Endodermal cell (in vitro differentiated cells): ENCODE data around the gene PDCD1. TPM values are rescaled to one million over a fixed set of nuclear protein-coding genes. Genes with fewer than 3 reads are reported as not detected.

Source experiments
- DNase-seq: peaks from one replicate; pipeline ENCODE4 v3.0.0-alpha.2; 2017
- H3K27ac ChIP-seq: 2 replicates; pipeline ENCODE4 v1.5.1; 2013; ENCODE audit warnings: mild to moderate bottlenecking, low read depth, low read length, moderate library complexity
- H3K27me3 ChIP-seq: 2 replicates; pipeline ENCODE4 v1.6.1; 2013; ENCODE audit warnings: mild to moderate bottlenecking, low read length, moderate library complexity; ENCODE audit not compliant: insufficient read depth, control insufficient read depth, poor library complexity, severe bottlenecking
- H3K36me3 ChIP-seq: 2 replicates; pipeline ENCODE4 v1.7.0; 2013; ENCODE audit warnings: mild to moderate bottlenecking, low read length, moderate library complexity; ENCODE audit not compliant: control insufficient read depth, insufficient read depth
- H3K4me1 ChIP-seq: one replicate; pipeline ENCODE4 v1.7.0; 2013; ENCODE audit warnings: low read length; ENCODE audit not compliant: control insufficient read depth, insufficient read depth
- H3K4me3 ChIP-seq: 2 replicates; pipeline ENCODE4 v1.5.1; 2013; ENCODE audit warnings: mild to moderate bottlenecking, low read length, moderate library complexity
- H3K9ac ChIP-seq: 2 replicates; pipeline ENCODE4 v1.6.1; 2013; ENCODE audit warnings: mild to moderate bottlenecking, low read length, moderate library complexity; ENCODE audit not compliant: poor library complexity, severe bottlenecking; ENCODE audit errors: extremely low read depth
- H3K9me3 ChIP-seq: 2 replicates; pipeline ENCODE4 v1.6.1; 2013; ENCODE audit warnings: mild to moderate bottlenecking, low read length, moderate library complexity; ENCODE audit not compliant: control insufficient read depth
- H3K27ac Mint-ChIP-seq: 2 replicates; pipeline ENCODE4 v1.8.0; 2020; ENCODE audit warnings: mixed read lengths
- H3K27me3 Mint-ChIP-seq: 2 replicates; pipeline ENCODE4 v1.8.0; 2021; ENCODE audit warnings: mild to moderate bottlenecking, mixed read lengths; ENCODE audit not compliant: insufficient read depth
- H3K36me3 Mint-ChIP-seq: 2 replicates; pipeline ENCODE4 v1.8.0; 2020; ENCODE audit warnings: low read depth, mixed read lengths
- H3K4me1 Mint-ChIP-seq: 2 replicates; pipeline ENCODE4 v1.8.0; 2020; ENCODE audit warnings: mixed read lengths
- H3K4me3 Mint-ChIP-seq: 2 replicates; pipeline ENCODE4 v1.8.0; 2020; ENCODE audit warnings: mild to moderate bottlenecking, moderate library complexity, mixed read lengths
- H3K9me3 Mint-ChIP-seq: 2 replicates; pipeline ENCODE4 v1.8.0; 2020; ENCODE audit warnings: mild to moderate bottlenecking, mixed read lengths
- CTCF ChIP-seq: fragments of 200-600 bp; sonication (generic); conservative IDR thresholded peaks from 2 replicates; pipeline ENCODE4 v1.5.0; 2021; ENCODE audit warnings: antibody characterized with exemption, mild to moderate bottlenecking
- WGBS, 2 experiments: methylation state at CpG; one replicate each; pipeline versions ENCODE4 v1.1.5 to v1.1.7; 2013; ENCODE audit warnings: missing lambda C conversion rate in 2 of 2, mixed read lengths in 1 of 2; ENCODE audit not compliant: insufficient coverage in 1 of 2, insufficient read length in 1 of 2; 5-methylcytosine and 5-hydroxymethylcytosine counted together
- total RNA-seq, 2 donors: library from RNA; stranded (reverse); fragmentation: NEBNext Ultra II Directional in 1 of 2; extraction: Animal tissue kit (Norgen Biotek cat#: 25700) in 1 of 2; gene quantifications; 2 replicates in 1 of 2; 3 replicates in 1 of 2; pipeline ENCODE4 v1.2.1, GENCODE V29; 2021

The PDCD1 gene
- total RNA-seq, 2 donors from 2014 or later: 0.20 TPM; not detected in 1

- no peaks in the 10 kb centered on the region for H3K36me3 ChIP-seq
- Mint-ChIP-seq H3K4me3 (no peak overlapping the region), H3K36me3 (peaks cover 4% of the 10 kb centered on the region), H3K9me3 (peaks cover 20% of the 10 kb centered on the region), H3K4me1 (no peaks in the 10 kb centered on the region), H3K27ac (no peak overlapping the region), H3K27me3 (no peaks in the 10 kb centered on the region)
- no peak overlapping the region for H3K27ac ChIP-seq
- peaks cover 16% of the 10 kb centered on the region for H3K9me3 ChIP-seq
- H3K4me3 ChIP-seq: no peak overlapping the region
- DNase-seq: no peak
- TF ChIP-seq CTCF: no peak
- H3K9ac ChIP-seq: no peak overlapping the region
- WGBS, 2 experiments: 92 to 98% methylated on average over 7 to 17 of the region's 17 CpGs
- H3K4me1 ChIP-seq: no peaks in the 10 kb centered on the region
- H3K27me3 ChIP-seq: no peaks in the 10 kb centered on the region
Observed at GRCh38 chr2:241874277-241874925, 15.7 kb upstream of the PDCD1 start.

- Mint-ChIP-seq H3K27me3 (no peaks in the 10 kb centered on the region), H3K4me3 (no peak overlapping the region), H3K36me3 (peaks cover 4% of the 10 kb centered on the region), H3K27ac (no peak overlapping the region), H3K9me3 (peaks cover 20% of the 10 kb centered on the region), H3K4me1 (no peaks in the 10 kb centered on the region)
- Histone ChIP-seq H3K9ac (no peak overlapping the region), H3K4me1 (no peaks in the 10 kb centered on the region), H3K9me3 (peaks cover 16% of the 10 kb centered on the region), H3K36me3 (no peaks in the 10 kb centered on the region), H3K27ac (no peak overlapping the region), H3K27me3 (no peaks in the 10 kb centered on the region), H3K4me3 (no peak overlapping the region)
- no peak for TF ChIP-seq CTCF
- no peak for DNase-seq
- 88 to 90% methylated on average over 2 to 7 of the region's 7 CpGs for WGBS, 2 experiments
Observed at GRCh38 chr2:241873803-241874110, 15.1 kb upstream of the PDCD1 start.

- no peak overlapping the region for H3K4me3 Mint-ChIP-seq
Observed at GRCh38 chr2:241873081-241873802, 14.5 kb upstream of the PDCD1 start.

More at GRCh38 chr2:241873081-241873802, 14.5 kb upstream of the PDCD1 start:
- TF ChIP-seq CTCF: no peak
- H3K9ac ChIP-seq: no peak overlapping the region
- Mint-ChIP-seq H3K4me1 (no peaks in the 10 kb centered on the region), H3K9me3 (peaks cover 20% of the 10 kb centered on the region), H3K27me3 (no peaks in the 10 kb centered on the region), H3K27ac (no peak overlapping the region), H3K36me3 (peaks cover 4% of the 10 kb centered on the region)
- no peaks in the 10 kb centered on the region for H3K36me3 ChIP-seq
- 93 to 98% methylated on average over 20 to 50 of the region's 54 CpGs for WGBS, 2 experiments
- no peak for DNase-seq
- no peak overlapping the region for H3K4me3 ChIP-seq
- peaks cover 16% of the 10 kb centered on the region for H3K9me3 ChIP-seq
- no peaks in the 10 kb centered on the region for H3K27me3 ChIP-seq
- H3K4me1 ChIP-seq: no peaks in the 10 kb centered on the region
- H3K27ac ChIP-seq: no peak overlapping the region
